Measurements from ENCODE around the gene NUP214. TPM values are rescaled to one million over a fixed set of nuclear protein-coding genes. Genes with fewer than 3 reads are reported as not detected.
"Not testable (repeated sequence)": the region's sequence is repeated elsewhere in the genome, so short reads cannot be mapped to it uniquely, and the experiment has no call there.

The NUP214 gene
- total RNA-seq, 4 donors from 2014 or later = 36.1 to 104 (median 69.6) TPM

- peaks cover 18% of the 10 kb centered on the region for H3K36me3 ChIP-seq
- no peaks in the 10 kb centered on the region for H3K9me3 ChIP-seq
- TF ChIP-seq CTCF (IDR thresholded peaks at IDR 0.05) = no peak
- no peak for TF ChIP-seq POLR2A (IDR thresholded peaks at IDR 0.05)
- no peak for TF ChIP-seq EP300 (IDR thresholded peaks at IDR 0.05)
- TF ChIP-seq POLR2AphosphoS5 (IDR thresholded peaks at IDR 0.05) = no peak
- H3K4me3 ChIP-seq = no peak overlapping the region
- H3K27ac ChIP-seq = no peak overlapping the region
- H3K4me1 ChIP-seq = peaks cover 10% of the 10 kb centered on the region
- no peaks in the 10 kb centered on the region for H3K27me3 ChIP-seq
- 87% methylated on average over 13 of the region's 13 CpGs for WGBS
- DNase-seq (ENCODE audit: low spot score in 2 of 2) = no peak
These were observed 137.1 kb downstream of the NUP214 start for GRCh38 chr9:131262327-131263032.

GRCh38 chr9:131263033-131263343 lies 137.6 kb downstream of the NUP214 start:
- Histone ChIP-seq H3K4me1 (peaks cover 10% of the 10 kb centered on the region), H3K36me3 (peaks cover 18% of the 10 kb centered on the region)
- not testable (repeated sequence) for H3K27me3 ChIP-seq; H3K27ac ChIP-seq; H3K4me3 ChIP-seq; H3K9me3 ChIP-seq; DNase-seq (ENCODE audit: low spot score in 2 of 2)
- WGBS = 87% methylated on average over 5 of the region's 5 CpGs

- H3K4me1 ChIP-seq = peaks cover 10% of the 10 kb centered on the region
- H3K36me3 ChIP-seq = peaks cover 18% of the 10 kb centered on the region
- no peak overlapping the region for H3K27ac ChIP-seq
- H3K4me3 ChIP-seq = no peak overlapping the region
- H3K9me3 ChIP-seq = no peaks in the 10 kb centered on the region
- H3K27me3 ChIP-seq = no peaks in the 10 kb centered on the region
- no peak for TF ChIP-seq CTCF (IDR thresholded peaks at IDR 0.05)
- no peak for TF ChIP-seq EP300 (IDR thresholded peaks at IDR 0.05)
- no peak for TF ChIP-seq POLR2AphosphoS5 (IDR thresholded peaks at IDR 0.05)
- no peak for TF ChIP-seq POLR2A (IDR thresholded peaks at IDR 0.05)
- no peak for DNase-seq (ENCODE audit: low spot score in 2 of 2)
- WGBS = 96% methylated on average over 4 of the region's 6 CpGs
These were observed 138.3 kb downstream of the NUP214 start for GRCh38 chr9:131263701-131264100.

GRCh38 chr9:131264231-131264630 lies 138.8 kb downstream of the NUP214 start:
- Histone ChIP-seq H3K36me3 (peaks cover 18% of the 10 kb centered on the region), H3K27me3 (no peaks in the 10 kb centered on the region), H3K4me3 (no peak overlapping the region), H3K4me1 (peaks cover 10% of the 10 kb centered on the region), H3K27ac (no peak overlapping the region), H3K9me3 (no peaks in the 10 kb centered on the region)
- no peak for TF ChIP-seq POLR2A (IDR thresholded peaks at IDR 0.05)
- no peak for TF ChIP-seq POLR2AphosphoS5 (IDR thresholded peaks at IDR 0.05)
- no peak for TF ChIP-seq EP300 (IDR thresholded peaks at IDR 0.05)
- no peak for TF ChIP-seq CTCF (IDR thresholded peaks at IDR 0.05)
- DNase-seq (ENCODE audit: low spot score in 2 of 2) = no peak
- WGBS = 55% methylated on average over 10 of the region's 11 CpGs

GRCh38 chr9:131266266-131267229 lies 141.2 kb downstream of the NUP214 start:
- Histone ChIP-seq H3K4me3 (no peak overlapping the region), H3K27ac (no peak overlapping the region), H3K36me3 (no peaks in the 10 kb centered on the region), H3K27me3 (no peaks in the 10 kb centered on the region), H3K4me1 (peaks cover 16% of the 10 kb centered on the region), H3K9me3 (no peaks in the 10 kb centered on the region)
- TF ChIP-seq POLR2AphosphoS5 (IDR thresholded peaks at IDR 0.05) (no peak), CTCF (IDR thresholded peaks at IDR 0.05) (no peak), EP300 (IDR thresholded peaks at IDR 0.05) (no peak), POLR2A (IDR thresholded peaks at IDR 0.05) (no peak)
- WGBS = 46% methylated on average over 21 of the region's 26 CpGs
- DNase-seq (ENCODE audit: low spot score in 2 of 2) = no peak
